Panc1 (cell line): ENCODE data around the gene STAM. TPM values are rescaled to one million over a fixed set of nuclear protein-coding genes. Genes with fewer than 3 reads are reported as not detected.

Experiments
- ATAC-seq: fragments of 200-7000 bp; cut with Tn5 transposase; 2 replicates; pipeline ENCODE4 v1.9.1; 2020; ENCODE audit warnings: mild to moderate bottlenecking, moderate library complexity
- BruUV-seq: library from RNA; stranded (reverse); fragments of 400-500 nt; replicated peaks from 2 replicates; lab custom pipeline; 2021; lab: Mats Ljungman, UMichigan
- CTCF ChIA-PET: fragments of 300-600 bp; sonication (Branson Sonifier 250); formaldehyde crosslinking; loops from one replicate; lab custom pipeline; 2022; ENCODE audit warnings: antibody characterized with exemption; lab: Charles Lee
- POLR2A ChIA-PET: fragments of 300-600 bp; sonication (Branson Sonifier 250); formaldehyde crosslinking; loops from one replicate; lab custom pipeline; 2022; ENCODE audit warnings: antibody characterized with exemption; lab: Charles Lee
- DNase-seq: peaks from one replicate; pipeline ENCODE4 v3.0.0-alpha.2; 2010; ENCODE audit warnings: low read depth, low spot score
- H3K27ac ChIP-seq: 2 replicates; pipeline ENCODE4 v1.5.1; 2011; ENCODE audit warnings: mild to moderate bottlenecking, low read length, inconsistent platforms
- H3K27me3 ChIP-seq: fragments of 200-500 bp; sonication (Bioruptor generic); 2 replicates; pipeline ENCODE4 v1.6.0; 2014; ENCODE audit warnings: low read length, inconsistent platforms; ENCODE audit not compliant: control insufficient read depth, insufficient read depth
- H3K36me3 ChIP-seq: fragments of 200-500 bp; sonication (Bioruptor generic); 2 replicates; pipeline ENCODE4 v1.5.1; 2014; ENCODE audit warnings: inconsistent platforms, mild to moderate bottlenecking, low read length, moderate library complexity; ENCODE audit not compliant: control insufficient read depth, insufficient read depth
- H3K4me1 ChIP-seq: 2 replicates; pipeline ENCODE4 v1.5.1; 2011; ENCODE audit warnings: inconsistent platforms, mild to moderate bottlenecking, low read length, moderate library complexity; ENCODE audit not compliant: control insufficient read depth, insufficient read depth
- H3K4me3 ChIP-seq, 2 experiments: 2 replicates each; pipeline ENCODE4 v1.5.1; 2011 to 2012; ENCODE audit warnings: low read depth in 2 of 2, low read length in 2 of 2, mild to moderate bottlenecking in 2 of 2, inconsistent platforms in 1 of 2, moderate library complexity in 1 of 2
- H3K9me3 ChIP-seq: fragments of 200-500 bp; sonication (Bioruptor generic); 2 replicates; pipeline ENCODE4 v1.5.1; 2014; ENCODE audit warnings: low read depth, mild to moderate bottlenecking, inconsistent platforms, low read length, moderate library complexity; ENCODE audit not compliant: control insufficient read depth, insufficient read depth
- POLR2AphosphoS5 ChIP-seq: IDR thresholded peaks from 2 replicates; pipeline ENCODE4 v1.6.1; 2012; ENCODE audit warnings: mild to moderate bottlenecking, low read depth, low read length, moderate library complexity
- SIN3A ChIP-seq: IDR thresholded peaks from 2 replicates; pipeline ENCODE4 v1.6.1; 2012; ENCODE audit warnings: low read depth, mild to moderate bottlenecking, low read length, moderate library complexity, borderline replicate concordance; ENCODE audit not compliant: insufficient read depth
- TCF7L2 ChIP-seq: IDR thresholded peaks from 2 replicates; pipeline ENCODE4 v1.6.1; 2011; ENCODE audit warnings: mild to moderate bottlenecking, low read depth, low read length, inconsistent platforms
- in situ Hi-C: cut with HindIII; loops from 2 replicates; pipeline ENCODE4 v1.10.0; 2016; ENCODE audit warnings: low sequenced_read_pairs, low pct_unique_long_range_greater_than_20kb
- intact Hi-C: fragments of 100-400 bp; cut with micrococcal nuclease; formaldehyde crosslinking; loops from one replicate; pipeline ENCODE4 v1.10.0; 2022; ENCODE audit not compliant: unreplicated experiment
- total RNA-seq: library from RNA; stranded (reverse); gene quantifications from one replicate; pipeline ENCODE4 v1.2.1, GENCODE V29; 2021; ENCODE audit not compliant: unreplicated experiment
- TF ChIP-seq, protein P1 (sequence below), 2 experiments: IDR thresholded peaks; 2 replicates each; pipeline ENCODE4 v1.6.1; 2011 to 2012; ENCODE audit warnings: low read depth in 2 of 2, control low read depth in 1 of 2, low read length in 1 of 2, mild to moderate bottlenecking in 1 of 2, moderate library complexity in 1 of 2; ENCODE audit not compliant: insufficient read depth in 1 of 2
- TF ChIP-seq, protein P2 (sequence below): fragments of 450-650 bp; IDR thresholded peaks from 2 replicates; pipeline ENCODE4 v1.5.1; 2017; ENCODE audit warnings: mild to moderate bottlenecking

The STAM gene
- total RNA-seq, 1 experiment from 2014 or later: 18.9 TPM

DNA sequence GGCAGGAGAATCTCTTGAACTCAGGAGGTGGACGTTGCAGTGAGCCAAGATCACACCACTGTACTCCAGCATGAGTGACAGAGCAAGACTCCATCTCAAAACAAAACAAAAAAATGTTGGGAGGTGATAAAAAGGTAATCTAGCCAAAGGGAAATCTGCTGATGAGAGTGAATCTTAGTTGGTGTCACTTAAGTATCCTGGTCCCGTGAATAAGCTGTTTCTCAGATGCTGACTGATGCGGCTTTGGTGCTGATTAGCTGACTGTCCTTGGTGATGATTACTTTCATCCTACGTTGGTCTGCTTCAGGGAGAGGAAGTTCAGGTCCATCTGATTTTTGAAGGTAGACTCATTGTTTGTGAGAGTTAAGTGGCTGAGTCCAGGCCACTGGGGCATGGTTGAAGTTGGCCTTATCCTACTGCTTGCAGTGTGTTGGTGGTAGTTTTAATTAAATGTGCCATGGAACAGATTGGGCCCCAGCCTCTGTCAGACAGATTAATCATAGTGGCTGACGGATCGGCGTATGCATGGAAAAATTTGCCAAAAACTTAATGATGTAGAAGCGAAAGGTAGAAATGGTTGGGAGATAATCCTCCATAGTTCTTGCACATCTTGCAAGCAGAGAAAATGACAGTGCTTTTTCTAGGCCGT is 90.6 kb downstream of the STAM start:
- Histone ChIP-seq H3K36me3 (no peaks in the 10 kb centered on the region), H3K4me3 (no peak overlapping the region), H3K4me1 (no peaks in the 10 kb centered on the region), H3K27ac (no peak overlapping the region), H3K9me3 (no peaks in the 10 kb centered on the region), H3K27me3 (no peaks in the 10 kb centered on the region)
- TF ChIP-seq SIN3A: no peak
- TF ChIP-seq, protein P1, sequence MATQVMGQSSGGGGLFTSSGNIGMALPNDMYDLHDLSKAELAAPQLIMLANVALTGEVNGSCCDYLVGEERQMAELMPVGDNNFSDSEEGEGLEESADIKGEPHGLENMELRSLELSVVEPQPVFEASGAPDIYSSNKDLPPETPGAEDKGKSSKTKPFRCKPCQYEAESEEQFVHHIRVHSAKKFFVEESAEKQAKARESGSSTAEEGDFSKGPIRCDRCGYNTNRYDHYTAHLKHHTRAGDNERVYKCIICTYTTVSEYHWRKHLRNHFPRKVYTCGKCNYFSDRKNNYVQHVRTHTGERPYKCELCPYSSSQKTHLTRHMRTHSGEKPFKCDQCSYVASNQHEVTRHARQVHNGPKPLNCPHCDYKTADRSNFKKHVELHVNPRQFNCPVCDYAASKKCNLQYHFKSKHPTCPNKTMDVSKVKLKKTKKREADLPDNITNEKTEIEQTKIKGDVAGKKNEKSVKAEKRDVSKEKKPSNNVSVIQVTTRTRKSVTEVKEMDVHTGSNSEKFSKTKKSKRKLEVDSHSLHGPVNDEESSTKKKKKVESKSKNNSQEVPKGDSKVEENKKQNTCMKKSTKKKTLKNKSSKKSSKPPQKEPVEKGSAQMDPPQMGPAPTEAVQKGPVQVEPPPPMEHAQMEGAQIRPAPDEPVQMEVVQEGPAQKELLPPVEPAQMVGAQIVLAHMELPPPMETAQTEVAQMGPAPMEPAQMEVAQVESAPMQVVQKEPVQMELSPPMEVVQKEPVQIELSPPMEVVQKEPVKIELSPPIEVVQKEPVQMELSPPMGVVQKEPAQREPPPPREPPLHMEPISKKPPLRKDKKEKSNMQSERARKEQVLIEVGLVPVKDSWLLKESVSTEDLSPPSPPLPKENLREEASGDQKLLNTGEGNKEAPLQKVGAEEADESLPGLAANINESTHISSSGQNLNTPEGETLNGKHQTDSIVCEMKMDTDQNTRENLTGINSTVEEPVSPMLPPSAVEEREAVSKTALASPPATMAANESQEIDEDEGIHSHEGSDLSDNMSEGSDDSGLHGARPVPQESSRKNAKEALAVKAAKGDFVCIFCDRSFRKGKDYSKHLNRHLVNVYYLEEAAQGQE (IDR thresholded peaks at IDR 0.05; ENCODE audit: insufficient read depth in 1 of 2, low read depth in 2 of 2, low read length in 1 of 2): no peak
- TF ChIP-seq, protein P2, sequence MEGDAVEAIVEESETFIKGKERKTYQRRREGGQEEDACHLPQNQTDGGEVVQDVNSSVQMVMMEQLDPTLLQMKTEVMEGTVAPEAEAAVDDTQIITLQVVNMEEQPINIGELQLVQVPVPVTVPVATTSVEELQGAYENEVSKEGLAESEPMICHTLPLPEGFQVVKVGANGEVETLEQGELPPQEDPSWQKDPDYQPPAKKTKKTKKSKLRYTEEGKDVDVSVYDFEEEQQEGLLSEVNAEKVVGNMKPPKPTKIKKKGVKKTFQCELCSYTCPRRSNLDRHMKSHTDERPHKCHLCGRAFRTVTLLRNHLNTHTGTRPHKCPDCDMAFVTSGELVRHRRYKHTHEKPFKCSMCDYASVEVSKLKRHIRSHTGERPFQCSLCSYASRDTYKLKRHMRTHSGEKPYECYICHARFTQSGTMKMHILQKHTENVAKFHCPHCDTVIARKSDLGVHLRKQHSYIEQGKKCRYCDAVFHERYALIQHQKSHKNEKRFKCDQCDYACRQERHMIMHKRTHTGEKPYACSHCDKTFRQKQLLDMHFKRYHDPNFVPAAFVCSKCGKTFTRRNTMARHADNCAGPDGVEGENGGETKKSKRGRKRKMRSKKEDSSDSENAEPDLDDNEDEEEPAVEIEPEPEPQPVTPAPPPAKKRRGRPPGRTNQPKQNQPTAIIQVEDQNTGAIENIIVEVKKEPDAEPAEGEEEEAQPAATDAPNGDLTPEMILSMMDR: no peak
- TF ChIP-seq POLR2AphosphoS5: no peak
- TF ChIP-seq TCF7L2: no peak
- no TSS peak for BruUV-seq
- ChIA-PET CTCF (no interaction called here), POLR2A (no interaction called here)
- intact Hi-C loops (loop anchor here (10.0 kb wide), 1 partner anchor 480 kb away; no protein-coding TSS in a partner anchor), in situ Hi-C loops (no loop called here)
- no peak for DNase-seq
- no peak for ATAC-seq

DNA sequence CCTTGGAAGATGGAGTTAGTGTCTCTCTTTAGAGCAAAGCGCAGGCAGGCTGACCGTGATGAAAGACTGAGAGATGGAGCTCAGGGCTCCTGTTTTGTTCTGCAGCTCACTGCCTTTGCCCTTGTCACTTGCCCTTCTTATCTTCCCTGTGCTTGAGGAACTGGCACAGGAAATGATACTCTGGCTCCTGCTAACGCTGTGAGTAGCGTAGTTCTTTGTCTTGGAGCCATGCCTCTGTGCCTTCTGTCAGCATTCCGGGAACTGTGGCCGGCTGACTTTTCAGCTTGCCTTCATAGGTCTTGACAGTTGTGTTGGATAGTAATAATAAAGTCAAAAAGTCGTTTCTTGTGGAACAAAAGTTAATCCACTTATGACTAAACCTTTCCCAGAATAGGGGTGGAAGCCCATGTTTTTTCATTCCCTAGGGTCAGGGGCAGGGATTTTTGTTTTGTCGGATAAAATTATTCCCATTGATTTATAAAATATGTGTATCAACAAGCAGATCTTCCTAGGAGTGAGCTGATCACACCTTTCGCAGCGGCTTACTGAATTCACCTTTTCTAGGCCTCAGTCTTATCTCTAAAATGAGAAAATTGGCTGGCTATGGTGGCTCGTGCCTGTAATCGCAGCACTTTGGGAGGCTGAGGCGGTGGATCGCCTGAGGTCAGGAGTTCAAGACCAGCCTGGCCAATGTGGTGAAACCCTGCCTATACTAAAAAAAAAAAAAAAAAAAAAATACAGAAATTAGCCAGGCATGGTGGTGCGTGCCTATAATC is 91.4 kb downstream of the STAM start:
- Histone ChIP-seq H3K9me3 (no peaks in the 10 kb centered on the region), H3K4me3 (no peak overlapping the region), H3K4me1 (no peaks in the 10 kb centered on the region), H3K36me3 (no peaks in the 10 kb centered on the region), H3K27me3 (no peaks in the 10 kb centered on the region), H3K27ac (no peak overlapping the region)
- in situ Hi-C loops: no loop called here
- TF ChIP-seq TCF7L2 (no peak), SIN3A (no peak)
- BruUV-seq: no TSS peak
- intact Hi-C loops: loop anchor here (10.0 kb wide), 1 partner anchor 479 kb away; no protein-coding TSS in a partner anchor
- DNase-seq (no peak), ATAC-seq (no peak)
- CTCF ChIA-PET: interaction anchor here (0.6 kb wide), 1 partner anchor 941 kb away, joined by 5 read pairs; no protein-coding TSS in a partner anchor
- POLR2A ChIA-PET: no interaction called here
